H4 (cell line): ENCODE data around the gene RSKR. TPM values are rescaled to one million over a fixed set of nuclear protein-coding genes. Genes with fewer than 3 reads are reported as not detected.
"Not testable (repeated sequence)": the region's sequence is repeated elsewhere in the genome, so short reads cannot be mapped to it uniquely, and the experiment has no call there.

Source experiments
- DNase-seq: peaks from one replicate; pipeline ENCODE4 v3.0.0-alpha.2; 2015; ENCODE audit warnings: low spot score
- total RNA-seq: library from RNA; depleted of rRNA; stranded (reverse); fragments of >200 nt; shearing (Covaris generic); gene quantifications from 2 replicates; pipeline ENCODE4 v1.2.3, GENCODE V29; 2014

The RSKR gene
- total RNA-seq, 1 experiment from 2014 or later, result 2.9 TPM

GRCh38 chr17:28622186-28622585, 8.2 kb upstream of the RSKR start:
- DNase-seq, result no peak

GRCh38 chr17:28620010-28620409, 6.0 kb upstream of the RSKR start:
- no peak for DNase-seq

- no peak for DNase-seq
Observed at GRCh38 chr17:28618464-28618863, 4.5 kb upstream of the RSKR start.

- no peak for DNase-seq
Observed at GRCh38 chr17:28616281-28616680, 2.3 kb upstream of the RSKR start.

- no peak for DNase-seq
Observed at GRCh38 chr17:28615260-28615940, 1.4 kb upstream of the RSKR start.

- DNase-seq, result no peak
Observed at GRCh38 chr17:28612936-28613872, 781 bp downstream of the RSKR start.

GRCh38 chr17:28612531-28612930, 1.5 kb downstream of the RSKR start:
- DNase-seq, result no peak

GRCh38 chr17:28610376-28610775, 3.6 kb downstream of the RSKR start:
- DNase-seq, result no peak

GRCh38 chr17:28604031-28604430, 10.0 kb downstream of the RSKR start:
- DNase-seq, result not testable (repeated sequence)

- DNase-seq, result peak; percentile 73
Observed at GRCh38 chr17:28599311-28600184, 14.4 kb downstream of the RSKR start.

GRCh38 chr17:28598799-28599310, 15.1 kb downstream of the RSKR start, which contains the start of gene SPAG5:
TSS of gene SPAG5 (minus strand) at chr17:28599025. CDS start at chr17:28598946, 79 bp downstream.
- peak; percentile 89 for DNase-seq

GRCh38 chr17:28598389-28598788, 15.6 kb downstream of the RSKR start:
- DNase-seq, result no peak

- DNase-seq, result no peak
Observed at GRCh38 chr17:28597606-28598383, 16.2 kb downstream of the RSKR start.

GRCh38 chr17:28592260-28592659, 21.7 kb downstream of the RSKR start:
- DNase-seq, result no peak

- no peak for DNase-seq
Observed at GRCh38 chr17:28585851-28586250, 28.1 kb downstream of the RSKR start.

GRCh38 chr17:28584434-28584833, 29.6 kb downstream of the RSKR start:
- DNase-seq, result no peak

GRCh38 chr17:28582513-28582912, 31.5 kb downstream of the RSKR start:
- no peak for DNase-seq

GRCh38 chr17:28580959-28581358, 33.0 kb downstream of the RSKR start:
- no peak for DNase-seq

GRCh38 chr17:28579526-28579925, 34.5 kb downstream of the RSKR start:
- DNase-seq, result no peak

GRCh38 chr17:28578246-28579195, 35.5 kb downstream of the RSKR start:
- no peak for DNase-seq
